SJCRH30 (cell line): ENCODE data around the gene PTPN6. TPM values are rescaled to one million over a fixed set of nuclear protein-coding genes. Genes with fewer than 3 reads are reported as not detected.
A peak's percentile ranks its signal among the peaks of the same experiment; 100 is the strongest.

ENCODE experiments used
- DNase-seq, 2 experiments: peaks; one replicate each; pipeline ENCODE4 v3.0.0-alpha.2; 2015 to 2020
- H3K27ac ChIP-seq: fragments of 250-450 bp; sonication (Bioruptor Pico); 2 replicates; pipeline ENCODE4 v1.5.1; 2020; ENCODE audit warnings: mild to moderate bottlenecking, moderate library complexity
- H3K27me3 ChIP-seq: fragments of 250-450 bp; sonication (Bioruptor Pico); 2 replicates; pipeline ENCODE4 v1.5.1; 2020; ENCODE audit warnings: mild to moderate bottlenecking, moderate library complexity
- H3K36me3 ChIP-seq: fragments of 250-450 bp; sonication (Bioruptor Pico); 2 replicates; pipeline ENCODE4 v1.5.1; 2020; ENCODE audit warnings: mild to moderate bottlenecking, moderate library complexity
- H3K4me1 ChIP-seq: fragments of 250-450 bp; sonication (Bioruptor Pico); 2 replicates; pipeline ENCODE4 v1.5.1; 2020; ENCODE audit warnings: mild to moderate bottlenecking, moderate library complexity
- H3K4me3 ChIP-seq: fragments of 250-450 bp; sonication (Bioruptor Pico); 2 replicates; pipeline ENCODE4 v1.5.1; 2020; ENCODE audit warnings: mild to moderate bottlenecking, moderate library complexity
- H3K9me3 ChIP-seq: fragments of 250-450 bp; sonication (Bioruptor Pico); replicated peaks from 2 replicates; pipeline ENCODE4 v1.5.1; 2020; ENCODE audit warnings: mild to moderate bottlenecking, moderate library complexity
- total RNA-seq: library from RNA; depleted of rRNA; stranded (reverse); fragments of >200 nt; shearing (Covaris generic); gene quantifications from 2 replicates; pipeline ENCODE4 v1.2.3, GENCODE V29; 2014

Gene PTPN6
- total RNA-seq, 1 experiment from 2014 or later, result 0.38 TPM

DNA sequence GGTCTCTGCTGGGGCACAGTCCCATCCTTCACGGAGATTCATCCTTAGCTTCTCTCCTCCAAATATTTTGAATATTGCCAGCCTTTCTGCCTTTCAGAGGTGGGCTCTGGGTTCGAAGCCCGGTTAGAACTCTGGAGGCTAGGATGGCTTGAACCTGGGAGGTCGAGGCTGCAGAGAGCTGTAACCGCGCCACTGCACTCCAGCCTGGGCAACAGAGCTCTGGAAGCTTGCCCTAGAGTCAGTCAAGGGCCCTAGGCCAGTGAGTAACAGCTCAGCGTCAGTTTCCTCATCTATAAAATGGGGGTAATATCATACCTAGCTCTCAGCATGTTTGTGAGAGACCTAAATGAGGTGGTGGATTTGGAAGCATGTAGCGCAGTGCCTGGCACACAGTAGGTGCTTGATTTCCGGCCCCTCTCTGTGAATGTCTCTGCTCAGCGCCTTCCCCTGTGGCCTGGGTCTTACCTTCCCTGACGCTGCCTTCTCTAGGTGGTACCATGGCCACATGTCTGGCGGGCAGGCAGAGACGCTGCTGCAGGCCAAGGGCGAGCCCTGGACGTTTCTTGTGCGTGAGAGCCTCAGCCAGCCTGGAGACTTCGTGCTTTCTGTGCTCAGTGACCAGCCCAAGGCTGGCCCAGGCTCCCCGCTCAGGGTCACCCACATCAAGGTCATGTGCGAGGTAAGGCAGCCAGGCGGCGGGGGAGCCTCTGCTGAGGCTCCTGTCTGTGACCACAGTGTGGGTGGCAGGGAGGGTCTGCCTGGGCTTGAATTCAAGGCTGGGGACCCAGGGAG is 3.4 kb downstream of the PTPN6 start:
- H3K27ac ChIP-seq, result no peak overlapping the region
- peaks cover 5% of the 10 kb centered on the region; the same call in 1 of the 2 replicates for H3K27me3 ChIP-seq
- no peaks in the 10 kb centered on the region for H3K9me3 ChIP-seq
- no peaks in the 10 kb centered on the region for H3K36me3 ChIP-seq
- no peak for DNase-seq
- H3K4me3 ChIP-seq, result no peak overlapping the region
- H3K4me1 ChIP-seq, result peaks cover 6% of the 10 kb centered on the region

DNA sequence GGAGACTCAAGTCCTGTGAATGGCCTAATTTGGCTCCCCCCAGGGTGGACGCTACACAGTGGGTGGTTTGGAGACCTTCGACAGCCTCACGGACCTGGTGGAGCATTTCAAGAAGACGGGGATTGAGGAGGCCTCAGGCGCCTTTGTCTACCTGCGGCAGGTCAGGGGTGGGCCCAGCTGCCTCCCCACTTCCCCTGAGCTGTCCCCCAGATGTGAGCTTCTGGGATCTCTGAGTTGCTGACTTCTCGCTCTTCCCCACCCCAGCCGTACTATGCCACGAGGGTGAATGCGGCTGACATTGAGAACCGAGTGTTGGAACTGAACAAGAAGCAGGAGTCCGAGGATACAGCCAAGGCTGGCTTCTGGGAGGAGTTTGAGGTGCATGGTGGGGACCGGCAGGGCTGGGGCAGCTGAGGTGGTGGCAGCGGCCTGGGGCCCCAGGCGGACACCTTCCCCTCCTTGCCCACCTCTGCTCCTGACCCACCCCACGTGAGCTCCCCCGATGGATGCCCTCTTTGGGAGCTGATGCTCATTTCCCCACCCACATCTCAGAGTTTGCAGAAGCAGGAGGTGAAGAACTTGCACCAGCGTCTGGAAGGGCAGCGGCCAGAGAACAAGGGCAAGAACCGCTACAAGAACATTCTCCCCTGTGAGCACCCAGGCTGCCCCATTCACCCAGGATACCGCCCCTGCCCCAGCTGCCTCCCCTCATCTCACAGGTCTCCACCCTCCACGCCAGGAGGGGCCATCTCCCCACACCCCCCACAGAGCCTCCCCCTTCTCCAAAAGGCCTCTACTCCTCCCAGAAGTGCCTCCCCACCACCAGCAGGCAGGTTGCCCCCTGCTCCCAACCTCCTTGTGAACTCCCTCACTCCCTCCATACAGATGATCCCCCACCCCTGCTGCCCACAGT is 4.2 kb downstream of the PTPN6 start:
- H3K36me3 ChIP-seq, result no peaks in the 10 kb centered on the region
- peaks cover 6% of the 10 kb centered on the region for H3K4me1 ChIP-seq
- H3K27ac ChIP-seq, result no peak overlapping the region
- DNase-seq, result no peak
- H3K4me3 ChIP-seq, result no peak overlapping the region
- H3K9me3 ChIP-seq, result no peaks in the 10 kb centered on the region
- peaks cover 5% of the 10 kb centered on the region; the same call in 1 of the 2 replicates for H3K27me3 ChIP-seq

DNA sequence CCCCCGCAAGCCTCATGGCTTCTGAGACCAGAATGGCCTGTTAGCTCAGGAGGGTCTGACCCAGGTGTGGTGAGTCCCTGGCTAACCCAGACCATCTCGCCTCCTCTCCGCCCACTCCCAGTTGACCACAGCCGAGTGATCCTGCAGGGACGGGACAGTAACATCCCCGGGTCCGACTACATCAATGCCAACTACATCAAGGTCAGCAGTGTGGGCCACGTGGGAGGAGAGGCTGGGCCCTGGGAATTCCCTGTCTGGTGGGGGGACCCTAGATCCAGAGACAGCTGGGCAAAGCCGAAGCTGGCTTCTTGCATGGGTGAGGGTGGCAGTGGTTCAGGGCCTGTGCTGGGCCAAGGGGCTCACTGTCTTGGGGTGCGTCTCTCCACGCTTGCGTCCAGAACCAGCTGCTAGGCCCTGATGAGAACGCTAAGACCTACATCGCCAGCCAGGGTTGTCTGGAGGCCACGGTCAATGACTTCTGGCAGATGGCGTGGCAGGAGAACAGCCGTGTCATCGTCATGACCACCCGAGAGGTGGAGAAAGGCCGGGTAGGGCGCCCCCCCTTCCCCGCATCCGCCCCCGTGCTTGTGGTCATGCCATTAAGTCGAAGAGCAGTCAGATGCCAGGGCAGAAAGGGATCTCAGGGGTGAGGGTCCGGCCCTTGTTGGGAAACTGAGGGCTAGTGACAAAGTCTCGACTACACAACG is 5.0 kb downstream of the PTPN6 start:
- Histone ChIP-seq H3K9me3 (no peaks in the 10 kb centered on the region), H3K36me3 (no peaks in the 10 kb centered on the region), H3K4me1 (peaks cover 10% of the 10 kb centered on the region), H3K4me3 (no peak overlapping the region), H3K27me3 (peaks cover 5% of the 10 kb centered on the region; the same call in 1 of the 2 replicates), H3K27ac (no peak overlapping the region)
- DNase-seq, result no peak

DNA sequence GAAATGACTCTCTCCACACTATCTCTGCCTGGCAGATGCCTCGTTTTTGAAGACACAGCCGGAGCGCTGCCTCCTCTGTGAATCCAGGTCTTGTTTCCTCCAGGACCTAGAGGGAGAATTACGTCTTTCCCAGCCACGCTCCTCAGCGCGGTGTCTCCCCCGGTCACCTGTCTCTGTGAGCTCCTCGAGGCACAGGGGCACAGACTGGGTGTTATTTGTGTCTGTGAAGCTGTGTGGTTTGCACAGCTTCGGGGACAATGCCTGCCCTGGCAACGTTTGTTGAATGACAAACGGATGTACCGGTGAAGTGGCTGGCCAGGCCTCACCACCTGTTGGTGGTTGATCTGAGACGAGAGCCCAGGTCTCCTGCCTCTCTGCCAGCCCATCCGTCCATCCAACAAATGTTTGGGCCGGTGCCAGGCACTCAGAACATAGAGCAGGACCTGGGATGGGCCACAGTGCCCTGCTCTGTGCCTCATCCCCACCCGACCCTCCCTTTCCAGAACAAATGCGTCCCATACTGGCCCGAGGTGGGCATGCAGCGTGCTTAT is 6.1 kb downstream of the PTPN6 start:
- no peaks in the 10 kb centered on the region for H3K9me3 ChIP-seq
- H3K36me3 ChIP-seq, result no peaks in the 10 kb centered on the region
- no peak for DNase-seq
- H3K27me3 ChIP-seq, result peaks cover 5% of the 10 kb centered on the region; the same call in 1 of the 2 replicates
- H3K4me1 ChIP-seq, result peaks cover 12% of the 10 kb centered on the region
- no peak overlapping the region for H3K27ac ChIP-seq
- no peak overlapping the region for H3K4me3 ChIP-seq

DNA sequence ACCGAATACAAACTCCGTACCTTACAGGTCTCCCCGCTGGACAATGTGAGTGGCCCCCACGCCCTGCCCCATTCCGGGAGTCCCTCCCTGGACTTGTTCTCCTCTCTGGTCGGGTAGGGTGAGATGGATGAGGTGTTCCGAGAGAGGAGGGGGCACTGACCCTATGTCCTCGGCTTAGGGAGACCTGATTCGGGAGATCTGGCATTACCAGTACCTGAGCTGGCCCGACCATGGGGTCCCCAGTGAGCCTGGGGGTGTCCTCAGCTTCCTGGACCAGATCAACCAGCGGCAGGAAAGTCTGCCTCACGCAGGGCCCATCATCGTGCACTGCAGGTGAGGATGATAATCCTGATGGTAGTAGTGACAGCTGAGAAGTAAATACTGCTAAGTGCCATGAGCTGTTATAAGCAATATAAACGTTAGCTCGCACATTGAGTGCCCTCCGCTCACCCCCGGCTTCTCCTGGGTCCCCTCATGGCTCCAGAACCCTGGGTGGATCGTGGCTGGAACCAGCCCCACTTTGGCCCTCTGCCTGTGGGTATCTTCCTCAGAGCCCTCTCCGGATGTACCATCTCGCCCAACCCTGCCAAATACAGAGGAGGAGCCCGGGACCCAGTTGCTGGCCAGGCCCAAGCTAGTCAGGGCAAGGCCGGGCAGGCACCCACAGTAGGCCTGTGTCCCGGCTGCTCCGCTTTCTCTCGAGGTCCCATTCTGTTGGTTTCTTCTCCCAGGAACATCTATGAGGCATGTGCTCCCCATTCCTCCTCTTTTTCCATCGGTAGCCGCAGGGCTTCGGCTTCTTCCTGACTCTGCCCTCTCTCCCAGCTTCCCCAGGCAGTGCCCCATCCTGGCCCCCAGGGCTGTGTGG is 6.8 kb downstream of the PTPN6 start:
- H3K4me1 ChIP-seq, result peaks cover 14% of the 10 kb centered on the region
- no peak for DNase-seq
- no peak overlapping the region for H3K4me3 ChIP-seq
- H3K36me3 ChIP-seq, result no peaks in the 10 kb centered on the region
- H3K27ac ChIP-seq, result no peak overlapping the region
- H3K9me3 ChIP-seq, result no peaks in the 10 kb centered on the region
- peaks cover 5% of the 10 kb centered on the region; the same call in 1 of the 2 replicates for H3K27me3 ChIP-seq

DNA sequence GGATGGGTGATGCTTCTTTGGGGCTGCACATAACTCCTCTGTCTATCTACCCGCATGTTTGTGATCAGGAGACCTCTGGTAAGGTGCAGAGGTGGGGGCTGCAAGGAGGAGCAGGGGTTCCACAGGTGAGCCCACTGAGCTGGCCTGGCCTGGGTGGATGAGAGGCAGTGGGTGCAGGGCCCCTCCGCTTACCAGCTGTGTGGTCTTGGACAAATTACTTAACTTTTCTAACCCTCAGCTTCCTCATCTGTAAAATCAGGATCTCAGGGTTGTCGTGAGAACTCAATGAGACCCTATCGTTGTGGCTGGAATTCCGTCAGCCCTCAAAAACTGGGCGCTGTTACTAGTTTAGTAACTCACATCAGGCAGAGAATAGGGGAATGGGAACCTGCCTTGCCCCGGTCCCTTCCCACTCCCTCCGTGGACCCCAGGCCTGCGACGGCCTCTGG is 7.5 kb downstream of the PTPN6 start:
- Histone ChIP-seq H3K9me3 (no peaks in the 10 kb centered on the region), H3K4me1 (peaks cover 11% of the 10 kb centered on the region; the same call in 1 of the 2 replicates), H3K36me3 (no peaks in the 10 kb centered on the region), H3K27ac (no peak overlapping the region), H3K4me3 (no peak overlapping the region), H3K27me3 (peaks cover 5% of the 10 kb centered on the region; the same call in 1 of the 2 replicates)
- no peak for DNase-seq

DNA sequence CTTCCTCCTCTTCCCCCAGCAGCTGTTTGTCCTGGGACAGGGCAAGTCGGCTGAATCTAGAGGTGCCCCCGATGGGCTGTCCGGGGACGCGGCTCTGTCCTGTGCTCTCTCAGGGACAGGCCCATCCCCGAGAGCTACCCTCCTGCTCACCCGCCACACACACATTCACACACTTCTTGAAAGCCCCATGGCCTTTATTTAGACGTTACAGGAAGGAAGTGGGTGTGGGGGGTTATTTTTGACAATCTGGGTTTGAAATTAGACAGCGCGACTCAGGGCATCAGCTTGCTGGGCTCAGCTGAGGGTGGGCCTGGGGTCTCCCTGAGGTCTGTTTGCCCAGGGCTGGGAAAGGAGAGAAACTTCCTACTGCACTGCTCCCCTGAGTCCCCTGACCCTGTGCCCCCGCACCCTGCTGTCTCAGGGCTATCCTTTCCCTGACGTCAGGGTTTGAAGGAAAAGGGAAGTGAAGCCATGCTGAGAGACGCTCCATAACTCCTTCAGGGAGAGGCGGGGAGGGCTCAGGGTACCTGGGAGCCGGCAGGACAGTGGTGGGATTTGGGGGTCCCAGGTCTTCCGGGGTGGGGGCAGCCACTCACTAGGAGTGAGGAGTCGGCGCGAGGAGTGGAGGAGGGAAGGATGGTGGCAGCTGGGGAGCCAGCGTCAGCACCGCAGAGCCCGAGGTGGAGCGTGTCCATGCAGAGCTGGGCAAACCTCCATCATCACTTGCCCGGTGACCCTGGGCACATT is 8.1 kb downstream of the PTPN6 start:
- Histone ChIP-seq H3K36me3 (no peaks in the 10 kb centered on the region), H3K4me1 (peaks cover 11% of the 10 kb centered on the region; the same call in 1 of the 2 replicates), H3K27ac (no peak overlapping the region), H3K9me3 (no peaks in the 10 kb centered on the region), H3K4me3 (no peak overlapping the region), H3K27me3 (peaks cover 5% of the 10 kb centered on the region; the same call in 1 of the 2 replicates)
- DNase-seq, result no peak

DNA sequence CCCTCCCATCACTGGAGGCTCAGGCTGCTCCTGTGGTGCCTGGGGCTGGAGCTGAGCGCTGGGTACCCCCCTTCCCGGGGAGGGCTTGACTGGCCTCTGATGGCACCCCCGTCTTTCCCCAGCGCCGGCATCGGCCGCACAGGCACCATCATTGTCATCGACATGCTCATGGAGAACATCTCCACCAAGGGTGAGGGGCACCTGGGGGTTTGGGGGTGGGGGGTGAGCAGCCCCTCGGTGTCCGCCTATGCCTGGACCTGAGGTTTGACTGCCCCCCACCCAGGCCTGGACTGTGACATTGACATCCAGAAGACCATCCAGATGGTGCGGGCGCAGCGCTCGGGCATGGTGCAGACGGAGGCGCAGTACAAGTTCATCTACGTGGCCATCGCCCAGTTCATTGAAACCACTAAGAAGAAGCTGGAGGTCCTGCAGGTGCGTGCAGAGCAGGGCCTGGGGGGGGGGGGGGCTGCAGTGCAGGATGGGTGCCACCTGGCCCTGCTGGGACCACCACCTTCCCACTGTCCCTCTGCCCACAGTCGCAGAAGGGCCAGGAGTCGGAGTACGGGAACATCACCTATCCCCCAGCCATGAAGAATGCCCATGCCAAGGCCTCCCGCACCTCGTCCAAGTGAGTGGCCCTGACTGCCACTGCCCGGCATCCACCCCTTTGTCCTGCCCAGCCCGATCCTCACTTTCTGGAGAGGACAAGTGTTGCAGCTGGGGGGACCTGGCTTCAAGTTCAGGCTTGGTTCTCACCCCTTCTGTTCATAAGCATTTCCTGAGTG is 8.8 kb downstream of the PTPN6 start:
- no peak overlapping the region for H3K4me3 ChIP-seq
- H3K27me3 ChIP-seq, result peaks cover 5% of the 10 kb centered on the region; the same call in 1 of the 2 replicates
- no peaks in the 10 kb centered on the region for H3K9me3 ChIP-seq
- peaks cover 6% of the 10 kb centered on the region for H3K36me3 ChIP-seq
- no peak overlapping the region for H3K27ac ChIP-seq
- DNase-seq, result no peak
- H3K4me1 ChIP-seq, result peaks cover 11% of the 10 kb centered on the region; the same call in 1 of the 2 replicates

DNA sequence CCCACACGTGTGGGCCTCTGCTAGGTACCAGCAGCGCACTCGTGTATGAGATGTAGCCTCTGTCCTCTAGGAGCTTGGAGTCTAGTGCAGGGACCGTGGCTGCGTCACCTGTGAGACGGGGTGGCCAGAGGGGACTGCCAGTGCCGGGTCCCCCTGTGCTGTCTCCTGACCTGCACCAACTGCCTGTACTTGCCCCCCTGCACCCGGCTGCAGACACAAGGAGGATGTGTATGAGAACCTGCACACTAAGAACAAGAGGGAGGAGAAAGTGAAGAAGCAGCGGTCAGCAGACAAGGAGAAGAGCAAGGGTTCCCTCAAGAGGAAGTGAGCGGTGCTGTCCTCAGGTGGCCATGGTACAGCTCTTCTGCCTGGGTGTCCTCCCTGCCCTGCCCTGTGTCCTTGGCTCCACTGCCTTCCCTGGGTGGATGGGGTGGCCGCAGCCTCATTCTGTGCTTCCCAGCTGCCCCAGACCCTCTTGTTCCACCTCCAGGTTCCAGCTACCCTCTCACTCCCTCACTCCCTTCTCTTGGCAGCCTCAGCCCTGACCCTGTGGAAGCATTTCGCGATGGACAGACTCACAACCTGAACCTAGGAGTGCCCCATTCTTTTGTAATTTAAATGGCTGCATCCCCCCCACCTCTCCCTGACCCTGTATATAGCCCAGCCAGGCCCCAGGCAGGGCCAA is 9.6 kb downstream of the PTPN6 start:
- H3K27me3 ChIP-seq, result peaks cover 5% of the 10 kb centered on the region; the same call in 1 of the 2 replicates
- peak overlapping the region; percentile 50 for H3K4me3 ChIP-seq
- H3K4me1 ChIP-seq, result peaks cover 11% of the 10 kb centered on the region; the same call in 1 of the 2 replicates
- peak in 1 of 2 experiments; percentile 44 for DNase-seq
- no peaks in the 10 kb centered on the region for H3K9me3 ChIP-seq
- H3K27ac ChIP-seq, result peak overlapping the region; percentile 65
- H3K36me3 ChIP-seq, result peaks cover 13% of the 10 kb centered on the region

DNA sequence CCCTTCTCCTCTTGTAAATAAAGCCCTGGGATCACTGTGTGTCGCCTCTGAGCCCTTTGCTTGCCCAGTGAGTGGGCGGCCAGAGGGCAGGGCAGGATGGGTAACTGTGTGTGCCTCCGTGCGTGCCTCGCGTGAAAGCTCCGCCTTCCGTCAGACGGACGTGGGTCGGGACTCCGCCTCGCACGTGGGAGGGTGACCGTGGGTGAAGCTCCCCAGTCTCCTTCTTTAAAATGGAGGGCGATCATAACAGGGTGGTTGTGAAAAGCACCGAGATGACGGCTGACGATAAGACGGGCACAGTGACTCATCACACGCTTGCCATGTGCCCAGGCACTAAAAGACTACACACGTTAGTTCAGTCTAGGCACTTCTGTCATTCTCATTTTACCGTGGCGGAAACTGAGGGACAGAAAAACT is 10.1 kb downstream of the PTPN6 start:
- Histone ChIP-seq H3K9me3 (no peaks in the 10 kb centered on the region), H3K27me3 (peaks cover 5% of the 10 kb centered on the region; the same call in 1 of the 2 replicates), H3K36me3 (peaks cover 17% of the 10 kb centered on the region), H3K27ac (peak overlapping the region; percentile 65), H3K4me1 (peaks cover 11% of the 10 kb centered on the region; the same call in 1 of the 2 replicates), H3K4me3 (peak overlapping the region; percentile 50)
- DNase-seq, result peak; percentile 59 to 63

DNA sequence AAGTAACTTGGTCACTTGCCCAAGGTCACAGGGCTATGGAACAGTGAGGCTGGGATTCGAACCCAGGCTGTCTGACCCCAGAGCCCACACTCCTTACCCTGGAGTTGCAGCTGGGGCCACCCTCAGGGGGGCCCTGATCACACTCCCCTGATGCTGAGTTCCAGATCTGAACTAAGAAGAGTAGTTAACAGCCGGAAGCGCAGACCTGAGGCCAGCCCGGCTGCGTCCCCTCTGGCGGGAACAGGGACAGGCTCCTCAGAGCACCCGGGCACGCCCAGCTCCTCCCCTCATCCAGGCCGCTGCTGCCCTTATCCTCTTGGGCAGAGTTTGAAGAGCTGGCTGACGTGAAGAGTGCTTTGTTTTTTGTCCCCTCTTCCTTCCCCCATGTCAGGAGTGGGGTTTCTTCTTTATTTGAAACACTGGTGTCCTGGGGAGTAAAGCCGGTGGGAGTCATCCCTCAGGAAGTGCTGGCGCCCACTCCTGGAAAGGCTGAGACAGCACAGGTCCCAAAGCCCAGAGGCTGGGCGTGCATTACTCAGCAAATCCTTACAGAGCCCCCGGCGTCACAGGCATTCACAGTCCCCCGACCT is 10.6 kb downstream of the PTPN6 start:
- H3K9me3 ChIP-seq, result no peaks in the 10 kb centered on the region
- peak overlapping the region; percentile 50 for H3K4me3 ChIP-seq
- H3K27me3 ChIP-seq, result peaks cover 3% of the 10 kb centered on the region; the same call in 1 of the 2 replicates
- H3K27ac ChIP-seq, result peak overlapping the region; percentile 65
- peaks cover 21% of the 10 kb centered on the region for H3K36me3 ChIP-seq
- H3K4me1 ChIP-seq, result peaks cover 11% of the 10 kb centered on the region; the same call in 1 of the 2 replicates
- peak; percentile 83 to 90 for DNase-seq
